Uterus (tissue), 4 donors: ENCODE measurements around the gene PRAME. TPM values are rescaled to one million over a fixed set of nuclear protein-coding genes. Genes with fewer than 3 reads are reported as not detected.

Experiments
- DNase-seq, 2 donors: peaks; one replicate each; pipeline ENCODE4 v3.0.0-alpha.2; 2019 to 2020
- H3K27ac ChIP-seq, 2 donors: fragments of 200-600 bp; sonication (generic); 1 replicate in 1 of 2; 2 replicates in 1 of 2; pipeline ENCODE4 v1.5.1; 2016 to 2018
- H3K27me3 ChIP-seq, 2 donors: fragments of 200-600 bp; sonication (generic); one replicate each; pipeline ENCODE4 v1.5.1; 2018 to 2019; ENCODE audit warnings: control low read depth in 1 of 2
- H3K36me3 ChIP-seq, 2 donors: fragments of 200-600 bp; sonication (generic); one replicate each; pipeline ENCODE4 v1.5.1; 2019; ENCODE audit warnings: control low read depth in 1 of 2
- H3K4me1 ChIP-seq, 2 donors: fragments of 200-600 bp; sonication (generic); one replicate each; pipeline ENCODE4 v1.5.1; 2018 to 2019; ENCODE audit warnings: control low read depth in 1 of 2
- H3K4me3 ChIP-seq, 2 donors: fragments of 200-600 bp; sonication (generic); 1 replicate in 1 of 2; 2 replicates in 1 of 2; pipeline ENCODE4 v1.5.1; 2018 to 2019; ENCODE audit warnings: mild to moderate bottlenecking in 1 of 2
- H3K9me3 ChIP-seq, 2 donors: fragments of 200-600 bp; sonication (generic); one replicate each; pipeline ENCODE4 v1.5.1; 2019; ENCODE audit warnings: control low read depth in 1 of 2
- POLR2A ChIP-seq, 2 donors: fragments of 450-650 bp; IDR thresholded peaks; one replicate each; pipeline ENCODE4 v1.6.1; 2016; ENCODE audit warnings: antibody characterized with exemption in 2 of 2, mild to moderate bottlenecking in 1 of 2, moderate library complexity in 1 of 2
- intact Hi-C: fragments of 100-400 bp; cut with DNase I; formaldehyde crosslinking; loops from one replicate; pipeline ENCODE4 v1.15.1; 2023; ENCODE audit warnings: low total_unique reads
- total RNA-seq, 4 donors: library from RNA; depleted of rRNA in 3 of 4; stranded (reverse); fragments of >200 nt in 3 of 4; gene quantifications; one replicate each; pipeline versions ENCODE4 v1.1.0 to v1.2.4, GENCODE V29; 2014 to 2023
- TF ChIP-seq, protein P1 (sequence below), 4 experiments: fragments of 200-600 bp in 2 of 4; fragments of 450-650 bp in 2 of 4; sonication (generic) in 2 of 4; IDR thresholded peaks; one replicate each; pipeline ENCODE4 v1.5.1; 2016 to 2019; ENCODE audit warnings: antibody characterized with exemption in 4 of 4, mild to moderate bottlenecking in 2 of 4, moderate library complexity in 1 of 4
- donor health status: DM: yes; HTN: yes; CAD: no.

Gene PRAME
- total RNA-seq, 4 donors from 2014 or later, result 0.41 to 1.3 TPM; not detected in 2

DNA sequence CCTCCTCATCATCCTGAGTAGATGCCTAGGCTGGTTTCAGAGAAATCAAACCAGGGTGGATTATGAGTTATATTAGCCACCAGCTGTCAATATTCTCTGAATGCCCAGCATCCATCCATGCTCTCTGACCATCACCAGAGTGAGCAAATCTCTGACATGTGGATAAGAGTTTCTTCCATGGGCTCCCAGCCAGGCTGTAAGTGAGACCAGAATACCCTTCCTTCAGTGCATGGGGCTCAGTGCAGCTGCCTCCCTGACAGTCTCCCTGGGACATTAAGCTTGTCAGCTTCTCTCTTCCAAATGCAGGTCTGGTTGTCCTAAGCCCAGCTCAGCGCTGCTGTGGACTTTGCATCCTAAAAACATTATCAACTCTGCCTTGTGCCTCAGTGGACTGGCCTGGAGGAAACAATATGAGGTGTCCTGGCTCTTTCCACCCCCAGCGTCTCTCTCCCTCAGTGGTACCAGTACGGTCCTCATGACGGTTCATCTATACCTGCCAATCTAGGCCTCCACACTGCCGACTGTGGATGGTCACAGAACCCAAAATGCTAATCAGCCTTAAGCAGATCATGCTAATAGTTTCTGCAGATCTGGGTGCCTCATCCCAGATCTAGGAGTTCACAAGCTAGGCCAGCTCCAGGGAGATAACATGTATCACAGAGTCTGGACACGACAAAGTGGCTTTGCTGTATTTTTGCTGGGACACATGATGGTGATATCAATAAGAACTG lies 41.6 kb upstream of the PRAME start:
- no peaks in the 10 kb centered on the region for H3K27me3 ChIP-seq
- H3K27ac ChIP-seq, result no peak overlapping the region
- TF ChIP-seq, protein P1, sequence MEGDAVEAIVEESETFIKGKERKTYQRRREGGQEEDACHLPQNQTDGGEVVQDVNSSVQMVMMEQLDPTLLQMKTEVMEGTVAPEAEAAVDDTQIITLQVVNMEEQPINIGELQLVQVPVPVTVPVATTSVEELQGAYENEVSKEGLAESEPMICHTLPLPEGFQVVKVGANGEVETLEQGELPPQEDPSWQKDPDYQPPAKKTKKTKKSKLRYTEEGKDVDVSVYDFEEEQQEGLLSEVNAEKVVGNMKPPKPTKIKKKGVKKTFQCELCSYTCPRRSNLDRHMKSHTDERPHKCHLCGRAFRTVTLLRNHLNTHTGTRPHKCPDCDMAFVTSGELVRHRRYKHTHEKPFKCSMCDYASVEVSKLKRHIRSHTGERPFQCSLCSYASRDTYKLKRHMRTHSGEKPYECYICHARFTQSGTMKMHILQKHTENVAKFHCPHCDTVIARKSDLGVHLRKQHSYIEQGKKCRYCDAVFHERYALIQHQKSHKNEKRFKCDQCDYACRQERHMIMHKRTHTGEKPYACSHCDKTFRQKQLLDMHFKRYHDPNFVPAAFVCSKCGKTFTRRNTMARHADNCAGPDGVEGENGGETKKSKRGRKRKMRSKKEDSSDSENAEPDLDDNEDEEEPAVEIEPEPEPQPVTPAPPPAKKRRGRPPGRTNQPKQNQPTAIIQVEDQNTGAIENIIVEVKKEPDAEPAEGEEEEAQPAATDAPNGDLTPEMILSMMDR (IDR thresholded peaks at IDR 0.05), result no peak
- no peak for TF ChIP-seq POLR2A (IDR thresholded peaks at IDR 0.05)
- H3K9me3 ChIP-seq, result no peaks in the 10 kb centered on the region
- H3K4me3 ChIP-seq, result no peak overlapping the region
- intact Hi-C loops, result no loop called here
- no peaks in the 10 kb centered on the region for H3K4me1 ChIP-seq
- DNase-seq, result no peak
- H3K36me3 ChIP-seq, result no peaks in the 10 kb centered on the region

DNA sequence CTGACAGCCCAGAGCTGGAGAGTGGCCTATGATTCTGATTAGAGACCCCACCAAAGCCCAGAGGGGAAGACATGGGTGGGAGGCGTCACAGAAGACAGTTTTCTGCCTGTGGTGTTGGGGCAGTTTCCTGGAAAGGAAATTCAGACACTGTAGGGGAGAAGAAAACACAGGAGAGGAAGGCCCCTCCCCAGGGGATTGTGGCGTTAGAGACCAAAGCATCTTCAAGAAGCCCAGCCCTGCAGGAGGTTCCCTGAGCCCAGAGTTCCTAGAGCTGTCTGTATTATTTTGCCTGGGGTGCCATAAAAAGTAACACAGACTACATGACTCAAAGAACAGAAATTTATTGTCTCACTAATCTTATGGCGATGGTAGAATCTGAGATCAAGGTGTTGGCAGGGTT lies 40.2 kb upstream of the PRAME start:
- Histone ChIP-seq H3K9me3 (no peaks in the 10 kb centered on the region), H3K36me3 (no peaks in the 10 kb centered on the region), H3K4me3 (no peak overlapping the region), H3K27ac (no peak overlapping the region), H3K4me1 (no peaks in the 10 kb centered on the region), H3K27me3 (no peaks in the 10 kb centered on the region)
- DNase-seq, result no peak
- intact Hi-C loops, result no loop called here
- TF ChIP-seq, protein P1 (IDR thresholded peaks at IDR 0.05), result no peak
- no peak for TF ChIP-seq POLR2A (IDR thresholded peaks at IDR 0.05)

DNA sequence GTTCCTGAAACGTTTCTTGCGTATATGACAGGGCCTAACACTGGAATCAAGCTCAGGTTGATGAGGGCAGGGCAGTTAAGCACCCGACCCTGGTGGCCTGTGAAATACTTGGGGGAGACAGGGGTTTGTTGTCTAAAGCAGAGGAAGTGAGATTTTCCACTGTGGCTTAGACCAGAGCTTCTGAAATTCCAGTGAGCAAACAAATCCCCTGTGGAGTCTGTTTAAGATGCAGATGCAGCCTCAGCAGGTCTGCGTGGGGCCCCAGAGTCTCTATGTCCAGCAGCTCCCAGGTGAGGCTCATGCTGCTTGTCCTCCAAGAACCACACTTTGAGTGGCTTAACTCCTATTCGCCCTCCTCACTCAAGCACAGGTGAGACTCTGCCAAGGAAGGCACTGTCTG lies 39.1 kb upstream of the PRAME start:
- no peaks in the 10 kb centered on the region for H3K9me3 ChIP-seq
- no peaks in the 10 kb centered on the region for H3K27me3 ChIP-seq
- intact Hi-C loops, result no loop called here
- no peak for TF ChIP-seq POLR2A (IDR thresholded peaks at IDR 0.05)
- TF ChIP-seq, protein P1 (IDR thresholded peaks at IDR 0.05), result no peak
- H3K4me3 ChIP-seq, result no peak overlapping the region
- H3K27ac ChIP-seq, result no peak overlapping the region
- no peaks in the 10 kb centered on the region for H3K4me1 ChIP-seq
- H3K36me3 ChIP-seq, result no peaks in the 10 kb centered on the region
- DNase-seq, result no peak

DNA sequence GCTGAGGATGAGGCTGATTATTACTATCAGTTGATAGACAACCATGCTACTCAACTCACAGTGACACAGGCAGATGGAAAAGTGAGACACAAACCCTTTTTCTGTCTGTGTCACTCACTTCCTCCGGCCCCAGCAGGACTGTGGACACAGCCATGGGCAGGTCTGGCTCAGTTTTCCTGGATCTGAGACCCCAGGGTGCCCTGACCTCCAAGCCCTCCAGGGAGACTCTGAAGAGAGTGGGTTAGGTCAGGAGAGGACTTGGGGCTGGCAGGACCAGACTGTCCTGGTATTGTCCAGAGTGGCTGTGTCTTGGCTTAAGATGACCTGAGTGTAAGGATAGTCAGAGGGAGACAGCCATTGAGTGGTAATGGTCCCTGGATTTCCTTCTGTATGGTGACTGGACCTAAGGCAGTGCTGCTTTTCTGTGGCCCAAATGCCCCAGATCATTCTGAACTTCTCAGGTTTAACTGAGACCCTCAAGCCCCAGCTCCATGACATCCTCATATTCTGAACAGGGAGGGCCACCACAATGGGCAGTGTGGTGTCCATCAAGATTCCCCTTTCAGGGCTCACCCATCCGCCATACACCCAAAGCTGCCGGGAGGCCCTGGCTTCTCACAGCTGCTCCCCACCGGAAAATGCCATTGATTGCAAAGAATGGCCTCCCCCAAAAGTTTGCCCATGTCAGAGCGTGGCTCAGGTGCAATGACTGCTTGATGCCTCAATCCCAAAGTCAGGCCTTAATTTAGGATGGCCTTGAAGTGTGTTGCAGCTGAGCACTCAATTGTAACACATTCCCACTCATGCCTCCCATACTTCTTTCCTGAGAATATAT lies 36.2 kb upstream of the PRAME start:
- Histone ChIP-seq H3K27ac (no peak overlapping the region), H3K4me3 (no peak overlapping the region), H3K27me3 (no peaks in the 10 kb centered on the region), H3K36me3 (no peaks in the 10 kb centered on the region), H3K4me1 (no peaks in the 10 kb centered on the region), H3K9me3 (no peaks in the 10 kb centered on the region)
- no peak for DNase-seq
- intact Hi-C loops, result no loop called here
- no peak for TF ChIP-seq POLR2A (IDR thresholded peaks at IDR 0.05)
- TF ChIP-seq, protein P1 (IDR thresholded peaks at IDR 0.05), result no peak
